Ishikawa (cell line): ENCODE data around the gene KCNT1.

Experiments
- CEBPB ChIP-seq: IDR thresholded peaks from 2 replicates; pipeline ENCODE4 v1.6.1; 2012
- CREB1 ChIP-seq: IDR thresholded peaks from 2 replicates; pipeline ENCODE4 v1.6.1; 2012; ENCODE audit warnings: low read depth
- EGR1 ChIP-seq: IDR thresholded peaks from 2 replicates; pipeline ENCODE4 v1.6.1; 2012
- EP300 ChIP-seq: IDR thresholded peaks from 2 replicates; pipeline ENCODE4 v1.6.1; 2012; ENCODE audit warnings: borderline replicate concordance
- FOXM1 ChIP-seq: IDR thresholded peaks from 2 replicates; pipeline ENCODE4 v1.6.1; 2012; ENCODE audit warnings: low read depth, borderline replicate concordance
- MAX ChIP-seq: IDR thresholded peaks from 2 replicates; pipeline ENCODE4 v1.6.1; 2012
- NFIC ChIP-seq: IDR thresholded peaks from 2 replicates; pipeline ENCODE4 v1.6.1; 2012
- RAD21 ChIP-seq: IDR thresholded peaks from 2 replicates; pipeline ENCODE4 v1.6.1; 2012; ENCODE audit warnings: low read depth
- REST ChIP-seq: IDR thresholded peaks from 2 replicates; pipeline ENCODE4 v1.6.1; 2012; ENCODE audit warnings: low read depth, mild to moderate bottlenecking
- TAF1 ChIP-seq: IDR thresholded peaks from 2 replicates; pipeline ENCODE4 v1.6.1; 2012; ENCODE audit warnings: low read depth, mild to moderate bottlenecking
- TCF12 ChIP-seq: IDR thresholded peaks from 2 replicates; pipeline ENCODE4 v1.6.1; 2012; ENCODE audit warnings: low read depth
- TEAD4 ChIP-seq: IDR thresholded peaks from 2 replicates; pipeline ENCODE4 v1.6.1; 2012
- USF1 ChIP-seq: IDR thresholded peaks from 2 replicates; pipeline ENCODE4 v1.6.1; 2012
- YY1 ChIP-seq: IDR thresholded peaks from 2 replicates; pipeline ENCODE4 v1.6.1; 2012; ENCODE audit warnings: low read depth
- ZBTB7A ChIP-seq: IDR thresholded peaks from 2 replicates; pipeline ENCODE4 v1.6.1; 2012; ENCODE audit warnings: low read depth

KCNT1 gene

DNA sequence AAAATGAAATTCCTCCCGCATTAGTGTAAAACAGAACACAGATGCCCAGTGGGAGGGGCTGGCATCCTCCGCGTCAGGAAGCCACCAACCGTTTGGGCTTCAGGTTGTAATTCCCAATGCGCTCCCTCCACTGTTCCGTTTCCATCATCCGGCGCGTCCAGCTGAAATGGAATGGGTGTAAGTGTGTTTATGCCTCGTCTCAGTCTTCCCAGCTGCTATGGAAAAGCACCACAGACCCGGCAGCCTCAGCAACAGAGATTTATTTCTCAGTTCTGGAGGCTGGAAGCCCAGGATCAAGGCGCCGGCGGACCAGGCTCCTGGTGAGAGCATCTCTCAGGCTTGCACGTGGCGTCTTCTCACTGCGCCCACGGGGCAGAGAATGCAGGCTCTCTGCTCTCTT is 20.4 kb downstream of the KCNT1 start:
- TF ChIP-seq EP300 (no peak), TAF1 (no peak), MAX (no peak), CEBPB (no peak), YY1 (no peak), TCF12 (no peak), REST (no peak), ZBTB7A (no peak), CREB1 (no peak)

DNA sequence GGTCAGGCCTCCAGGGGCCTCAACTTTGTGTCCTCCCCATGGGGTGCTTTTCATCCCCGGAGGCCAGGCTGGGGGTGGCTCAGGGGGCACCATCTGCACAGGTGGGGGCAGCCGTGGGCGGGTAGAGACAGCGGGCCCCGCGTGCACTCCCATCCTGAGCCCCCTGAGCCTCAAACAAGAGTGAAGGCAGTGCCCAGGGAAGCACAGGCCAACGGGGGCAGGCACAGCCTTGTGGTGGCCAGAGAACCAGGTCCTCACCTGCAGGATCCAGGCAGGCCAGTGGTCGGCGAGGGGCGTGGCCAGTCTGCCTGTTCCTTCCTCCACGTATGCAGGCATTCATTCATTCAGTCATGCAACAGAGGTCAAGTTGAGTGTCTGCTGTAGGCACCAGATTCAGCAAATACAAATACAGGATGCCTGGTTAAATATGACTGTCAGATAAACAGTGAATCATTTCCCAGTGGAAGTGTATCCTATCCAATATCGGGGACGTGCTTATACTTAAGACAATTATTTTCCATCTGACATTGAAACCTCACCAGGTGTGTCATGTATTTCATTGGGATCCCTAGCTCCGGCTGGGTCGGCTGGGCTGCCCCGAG is 22.3 kb downstream of the KCNT1 start:
- TF ChIP-seq MAX, result no peak
- TF ChIP-seq NFIC, result no peak
- TF ChIP-seq RAD21, result no peak
- no peak for TF ChIP-seq REST
- no peak for TF ChIP-seq USF1
- no peak for TF ChIP-seq YY1
- TF ChIP-seq TAF1, result no peak
- TF ChIP-seq TEAD4, result no peak
- no peak for TF ChIP-seq CEBPB
- TF ChIP-seq TCF12, result no peak
- TF ChIP-seq FOXM1, result no peak
- TF ChIP-seq CREB1, result no peak
- no peak for TF ChIP-seq EP300
- TF ChIP-seq EGR1, result no peak
- no peak for TF ChIP-seq ZBTB7A

- TF ChIP-seq RAD21, result peak; percentile 38; the same call in 1 of the 2 replicates
- TF ChIP-seq FOXM1, result no peak
These were observed 24.3 kb downstream of the KCNT1 start for GRCh38 chr9:135726138-135726853.

- TF ChIP-seq NFIC (no peak), EGR1 (no peak), RAD21 (no peak)
These were observed 25.4 kb downstream of the KCNT1 start for GRCh38 chr9:135727257-135727875.

DNA sequence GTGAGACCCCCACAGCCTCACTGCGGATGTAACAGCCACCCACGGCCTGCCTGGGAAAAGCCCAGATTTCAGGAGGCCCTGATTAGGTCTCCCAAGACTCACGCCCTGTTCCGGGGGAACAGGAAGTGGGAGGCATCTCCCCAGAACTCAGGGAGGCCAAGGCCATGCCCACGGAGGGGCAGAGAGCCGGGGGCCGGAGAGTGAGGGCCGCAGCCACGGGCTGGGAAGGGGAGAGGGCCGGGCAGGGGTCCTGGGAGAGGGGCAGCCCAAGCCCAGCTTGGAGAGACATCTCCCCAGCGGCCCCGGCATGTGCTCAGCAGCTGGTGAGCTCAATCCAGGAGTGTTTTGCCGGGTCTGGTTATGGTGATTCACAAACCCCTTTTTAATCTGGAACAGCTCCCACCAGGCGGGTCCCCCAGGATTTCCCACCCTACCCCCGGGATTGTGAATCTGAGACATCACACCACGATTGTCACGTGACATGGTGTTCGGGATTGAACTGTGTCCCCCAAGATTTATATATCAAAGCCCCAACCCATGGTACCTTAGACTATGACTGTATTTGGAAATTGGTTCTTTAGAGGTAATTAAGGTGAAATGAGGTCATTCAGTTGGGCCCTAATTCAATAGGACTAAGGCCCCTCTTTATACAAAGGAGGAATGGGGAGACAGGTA is 26.6 kb downstream of the KCNT1 start:
- TF ChIP-seq CEBPB, result no peak
- TF ChIP-seq TCF12, result no peak
- no peak for TF ChIP-seq EP300
- TF ChIP-seq USF1, result no peak
- TF ChIP-seq REST, result no peak
- TF ChIP-seq CREB1, result no peak
- no peak for TF ChIP-seq NFIC
- no peak for TF ChIP-seq TAF1
- TF ChIP-seq YY1, result no peak
- TF ChIP-seq TEAD4, result no peak
- TF ChIP-seq RAD21, result no peak
- TF ChIP-seq MAX, result no peak
- TF ChIP-seq FOXM1, result no peak
- no peak for TF ChIP-seq ZBTB7A
- no peak for TF ChIP-seq EGR1
